Placental epithelial cell (primary cell): ENCODE measurements around the gene SART3. TPM values are rescaled to one million over a fixed set of nuclear protein-coding genes. Genes with fewer than 3 reads are reported as not detected.

ENCODE experiments used
- total RNA-seq: library from RNA; depleted of rRNA; stranded (reverse); fragments of >200 nt; gene quantifications from 2 replicates; pipeline ENCODE4 v1.2.3, GENCODE V29; 2012

The SART3 gene, protein sequence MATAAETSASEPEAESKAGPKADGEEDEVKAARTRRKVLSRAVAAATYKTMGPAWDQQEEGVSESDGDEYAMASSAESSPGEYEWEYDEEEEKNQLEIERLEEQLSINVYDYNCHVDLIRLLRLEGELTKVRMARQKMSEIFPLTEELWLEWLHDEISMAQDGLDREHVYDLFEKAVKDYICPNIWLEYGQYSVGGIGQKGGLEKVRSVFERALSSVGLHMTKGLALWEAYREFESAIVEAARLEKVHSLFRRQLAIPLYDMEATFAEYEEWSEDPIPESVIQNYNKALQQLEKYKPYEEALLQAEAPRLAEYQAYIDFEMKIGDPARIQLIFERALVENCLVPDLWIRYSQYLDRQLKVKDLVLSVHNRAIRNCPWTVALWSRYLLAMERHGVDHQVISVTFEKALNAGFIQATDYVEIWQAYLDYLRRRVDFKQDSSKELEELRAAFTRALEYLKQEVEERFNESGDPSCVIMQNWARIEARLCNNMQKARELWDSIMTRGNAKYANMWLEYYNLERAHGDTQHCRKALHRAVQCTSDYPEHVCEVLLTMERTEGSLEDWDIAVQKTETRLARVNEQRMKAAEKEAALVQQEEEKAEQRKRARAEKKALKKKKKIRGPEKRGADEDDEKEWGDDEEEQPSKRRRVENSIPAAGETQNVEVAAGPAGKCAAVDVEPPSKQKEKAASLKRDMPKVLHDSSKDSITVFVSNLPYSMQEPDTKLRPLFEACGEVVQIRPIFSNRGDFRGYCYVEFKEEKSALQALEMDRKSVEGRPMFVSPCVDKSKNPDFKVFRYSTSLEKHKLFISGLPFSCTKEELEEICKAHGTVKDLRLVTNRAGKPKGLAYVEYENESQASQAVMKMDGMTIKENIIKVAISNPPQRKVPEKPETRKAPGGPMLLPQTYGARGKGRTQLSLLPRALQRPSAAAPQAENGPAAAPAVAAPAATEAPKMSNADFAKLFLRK
- total RNA-seq: 38.8 and 51.4 TPM in 2 replicates

DNA sequence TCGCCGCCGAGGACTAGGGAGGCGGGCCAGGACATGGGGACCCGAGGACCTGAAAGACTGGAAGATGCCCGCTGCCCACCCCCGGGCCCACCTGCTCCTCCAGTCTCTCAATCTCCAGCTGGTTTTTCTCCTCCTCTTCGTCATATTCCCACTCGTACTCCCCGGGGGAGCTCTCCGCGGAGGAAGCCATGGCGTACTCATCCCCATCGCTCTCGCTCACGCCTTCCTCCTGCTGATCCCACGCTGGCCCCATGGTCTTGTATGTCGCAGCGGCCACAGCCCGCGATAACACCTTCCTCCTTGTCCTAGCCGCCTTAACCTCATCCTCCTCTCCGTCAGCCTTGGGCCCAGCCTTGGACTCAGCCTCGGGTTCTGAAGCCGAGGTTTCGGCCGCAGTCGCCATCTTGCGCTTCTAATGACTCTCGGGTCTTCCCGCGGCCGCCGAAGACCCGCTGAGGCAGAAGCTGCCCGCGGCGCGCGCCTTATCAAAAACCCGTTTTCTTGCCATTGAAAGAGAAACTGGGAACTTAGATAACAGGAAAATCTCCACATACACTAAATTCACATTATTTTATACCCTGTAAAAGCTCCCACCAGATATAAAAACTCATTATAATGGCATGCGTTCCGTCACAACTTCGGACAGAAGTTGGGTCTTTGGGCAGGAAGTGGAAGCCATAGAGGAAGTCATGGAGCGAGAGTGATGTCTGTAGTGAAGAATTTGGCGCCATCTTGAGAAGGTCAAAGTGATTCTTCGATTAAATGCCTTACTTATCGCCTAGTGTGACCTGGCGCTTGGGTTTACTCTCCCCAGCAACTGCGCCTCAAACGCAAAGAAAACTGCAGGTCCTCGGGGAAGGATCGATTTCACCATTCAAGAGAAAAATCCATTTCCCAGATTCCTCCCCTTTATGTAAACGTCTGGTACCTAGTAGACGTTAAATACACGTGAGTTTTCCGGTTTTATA is at the start of gene SART3:
Gene SART3 (minus strand): TSS at position 422 of the 968 bp plus-strand sequence. CDS start 19 bp downstream, at position 403.

DNA sequence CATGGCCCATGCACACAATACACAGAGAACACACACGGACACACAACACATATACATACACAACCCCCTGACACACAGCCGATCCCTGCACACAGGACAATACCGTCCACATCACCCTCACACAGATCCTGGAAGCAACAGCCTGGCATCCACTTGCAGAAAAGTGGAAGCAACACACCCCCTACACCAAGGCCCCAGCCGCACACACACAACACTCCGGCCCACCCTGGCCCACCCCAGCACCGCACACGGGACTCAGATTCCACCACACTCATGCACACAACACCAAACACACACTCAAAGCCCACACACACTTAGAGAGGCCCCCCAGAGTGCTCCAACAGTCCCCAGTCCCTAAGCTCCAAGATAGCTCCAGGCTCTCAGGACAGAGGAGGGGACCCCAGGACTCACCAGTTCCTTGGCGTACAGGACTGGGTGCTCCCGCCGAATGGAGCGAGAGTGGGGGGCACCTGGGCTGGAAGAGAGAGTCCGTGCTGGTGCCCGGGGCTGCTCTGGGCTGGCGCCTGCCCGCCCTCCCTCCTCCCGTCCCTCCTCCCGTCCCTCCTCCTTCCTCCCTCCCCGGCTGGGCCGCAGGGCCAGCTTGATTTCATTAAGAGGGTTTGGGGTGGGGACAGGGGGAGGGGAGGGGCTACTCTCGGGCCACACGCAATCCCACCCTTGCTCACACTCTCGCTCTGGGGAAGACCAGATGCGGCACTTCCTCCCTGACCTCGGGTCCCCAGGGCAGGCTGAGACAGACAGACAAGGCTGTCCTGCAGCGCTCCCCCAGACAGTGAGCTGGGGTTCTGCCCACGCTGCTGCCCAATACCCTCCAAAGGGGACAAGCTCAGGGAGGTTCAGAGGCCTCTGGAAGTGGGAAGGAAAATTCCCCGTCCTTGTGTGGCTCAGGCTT is 36.8 kb upstream of the SART3 start, which contains the start of gene TMEM119:
Gene TMEM119 (minus strand): TSS at position 526 of the 913 bp plus-strand sequence. CDS start 5,701 bp downstream, outside the sequence.

GRCh38 chr12:108562348-108563135 is 1.6 kb upstream of the SART3 start, which contains the start of gene ISCU:
Gene ISCU, plus strand, starts transcription at chr12:108562596. Its CDS starts 27 bp downstream, at chr12:108562623.

DNA sequence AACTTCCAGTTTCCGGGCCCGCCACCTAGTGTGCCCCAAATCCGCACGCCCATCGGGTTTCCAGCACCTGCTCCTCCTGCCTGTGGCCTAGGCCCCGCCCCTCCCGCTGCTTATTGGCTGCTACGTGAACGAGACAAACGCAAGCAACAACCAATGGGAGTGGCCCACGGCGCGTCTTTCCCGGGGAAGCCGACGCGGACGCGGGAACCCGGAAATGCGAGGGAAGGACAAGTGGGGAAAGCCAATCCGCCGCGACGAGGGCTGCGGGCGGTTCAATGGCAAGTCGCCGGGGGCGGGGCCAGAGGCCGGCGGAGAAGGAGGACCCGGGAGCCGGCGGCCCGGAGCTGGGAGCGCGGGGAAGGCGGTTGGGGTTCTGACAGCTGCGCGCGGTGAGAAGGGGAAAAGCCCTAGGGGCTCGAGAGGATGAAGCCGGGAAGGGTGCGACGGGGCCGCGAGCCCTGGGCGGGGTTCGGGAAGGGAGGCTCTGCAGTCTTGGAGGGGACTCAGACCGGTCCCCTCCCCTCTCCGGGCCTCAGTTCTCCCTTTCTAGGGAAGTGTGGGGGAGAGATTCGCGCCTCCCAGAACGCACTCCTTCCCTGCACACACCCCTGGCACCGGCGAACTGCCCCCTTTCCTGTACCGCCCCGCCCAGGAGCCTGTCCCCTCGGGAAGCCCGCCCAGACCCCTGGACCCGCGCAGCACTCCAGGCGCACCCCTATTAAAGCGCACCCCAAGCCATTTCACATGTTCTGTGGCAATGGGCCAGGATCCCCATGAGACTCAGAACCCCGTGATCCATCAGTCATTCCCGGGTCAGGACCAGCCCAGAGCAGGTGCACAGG is 45.8 kb downstream of the SART3 start, which contains the start of gene FICD:
Gene FICD (plus strand): TSS at position 305 of the 842 bp plus-strand sequence. CDS start 1,696 bp downstream, outside the sequence.

Other genes starting within 250 kb of the SART3 start
- gene CMKLR1, start 221.9 kb downstream of the SART3 start, total RNA-seq: 0.11 TPM in 1 of 2 replicates, not detected in the other
- gene FICD, start 45.9 kb downstream of the SART3 start, total RNA-seq: 3.1 and 10.4 TPM in 2 replicates
- 115 and 162 TPM in 2 replicates for gene ISCU, start 1.4 kb upstream of the SART3 start, total RNA-seq
- gene TMEM119, start 36.9 kb upstream of the SART3 start, total RNA-seq: 3.5 and 47.9 TPM in 2 replicates
- 2.0 and 3.9 TPM in 2 replicates for gene SELPLG, start 72.7 kb upstream of the SART3 start, total RNA-seq
- 143 and 209 TPM in 2 replicates for gene CORO1C, start 170.3 kb upstream of the SART3 start, total RNA-seq